ENCODE data around the gene CALB2. TPM values are rescaled to one million over a fixed set of nuclear protein-coding genes. Genes with fewer than 3 reads are reported as not detected.

Gene CALB2
- polyA plus RNA-seq, 1 experiment = 0.16 TPM

GRCh38 chr16:71327720-71328119 is 30.8 kb upstream of the CALB2 start:
- no peaks in the 10 kb centered on the region for H3K36me3 ChIP-seq (ENCODE audit: control insufficient read depth, insufficient read depth, low read length)
- POLR2A ChIA-PET = no interaction called here
- CTCF ChIA-PET = interaction anchor here (1.4 kb wide), 1 partner anchor 31 kb away, joined by 3 read pairs; the partner anchor contains the start of gene CALB2
- no peak for TF ChIP-seq CTCF (IDR thresholded peaks at IDR 0.05; ENCODE audit: insufficient read depth, low read depth, low read length)
- no peaks in the 10 kb centered on the region for H3K27me3 ChIP-seq (ENCODE audit: control insufficient read depth, insufficient read depth, low read length)
- DNase-seq (ENCODE audit: low read depth) = no peak
- no peak overlapping the region for H3K4me3 ChIP-seq (ENCODE audit: low read depth, low read length)

GRCh38 chr16:71328151-71328550 is 30.4 kb upstream of the CALB2 start:
- ChIA-PET CTCF (interaction anchor here (1.4 kb wide), 1 partner anchor 31 kb away, joined by 3 read pairs; the partner anchor contains the start of gene CALB2), POLR2A (no interaction called here)
- no peak for DNase-seq (ENCODE audit: low read depth)
- no peaks in the 10 kb centered on the region for H3K27me3 ChIP-seq (ENCODE audit: control insufficient read depth, insufficient read depth, low read length)
- no peak overlapping the region for H3K4me3 ChIP-seq (ENCODE audit: low read depth, low read length)
- H3K36me3 ChIP-seq (ENCODE audit: control insufficient read depth, insufficient read depth, low read length) = no peaks in the 10 kb centered on the region
- TF ChIP-seq CTCF (IDR thresholded peaks at IDR 0.05; ENCODE audit: insufficient read depth, low read depth, low read length) = no peak

GRCh38 chr16:71337631-71338030 is 20.9 kb upstream of the CALB2 start:
- TF ChIP-seq CTCF (IDR thresholded peaks at IDR 0.05; ENCODE audit: insufficient read depth, low read depth, low read length) = no peak
- Histone ChIP-seq H3K27me3 (ENCODE audit: control insufficient read depth, insufficient read depth, low read length) (no peaks in the 10 kb centered on the region), H3K4me3 (ENCODE audit: low read depth, low read length) (no peak overlapping the region), H3K36me3 (ENCODE audit: control insufficient read depth, insufficient read depth, low read length) (no peaks in the 10 kb centered on the region)
- ChIA-PET POLR2A (no interaction called here), CTCF (no interaction called here)
- no peak for DNase-seq (ENCODE audit: low read depth)

- no peak for TF ChIP-seq CTCF (IDR thresholded peaks at IDR 0.05; ENCODE audit: insufficient read depth, low read depth, low read length)
- H3K4me3 ChIP-seq (ENCODE audit: low read depth, low read length) = no peak overlapping the region
- CTCF ChIA-PET = interaction anchor here (0.9 kb wide), 1 partner anchor 27 kb away, joined by 3 read pairs; no protein-coding TSS in a partner anchor
Measured at GRCh38 chr16:71338193-71338592, 20.3 kb upstream of the CALB2 start.

GRCh38 chr16:71338632-71339031 is 19.9 kb upstream of the CALB2 start:
- no peaks in the 10 kb centered on the region for H3K27me3 ChIP-seq (ENCODE audit: control insufficient read depth, insufficient read depth, low read length)
- no peak for TF ChIP-seq CTCF (IDR thresholded peaks at IDR 0.05; ENCODE audit: insufficient read depth, low read depth, low read length)
- CTCF ChIA-PET = interaction anchor here (0.9 kb wide), 1 partner anchor 27 kb away, joined by 3 read pairs; no protein-coding TSS in a partner anchor
- no peak overlapping the region for H3K4me3 ChIP-seq (ENCODE audit: low read depth, low read length)
- no peak for DNase-seq (ENCODE audit: low read depth)
- H3K36me3 ChIP-seq (ENCODE audit: control insufficient read depth, insufficient read depth, low read length) = no peaks in the 10 kb centered on the region
- POLR2A ChIA-PET = no interaction called here

More at GRCh38 chr16:71338193-71338592, 20.3 kb upstream of the CALB2 start:
- POLR2A ChIA-PET = no interaction called here
- DNase-seq (ENCODE audit: low read depth) = no peak
- H3K36me3 ChIP-seq (ENCODE audit: control insufficient read depth, insufficient read depth, low read length) = no peaks in the 10 kb centered on the region
- H3K27me3 ChIP-seq (ENCODE audit: control insufficient read depth, insufficient read depth, low read length) = no peaks in the 10 kb centered on the region

All from BJ (cell line).